HepG2 (cell line): Measurements from ENCODE around the gene DDIAS. TPM values are rescaled to one million over a fixed set of nuclear protein-coding genes. Genes with fewer than 3 reads are reported as not detected.

ENCODE experiments used
- ATAC-seq: fragments of 200-7000 bp; cut with Tn5 transposase; 3 replicates; pipeline ENCODE4 v1.9.1; 2020; ENCODE audit warnings: mild to moderate bottlenecking, moderate library complexity
- BruUV-seq: library from RNA; stranded (reverse); fragments of 400-500 nt; replicated peaks from 2 replicates; lab custom pipeline; 2021; lab: Mats Ljungman, UMichigan
- CTCF ChIA-PET: fragments of 300-600 bp; formaldehyde crosslinking; extraction: SDS; loops from one replicate; lab custom pipeline; 2021; ENCODE audit warnings: low total read pairs, inconsistent platforms, low intra/inter-chr PET ratio; lab: Yijun Ruan, JAX
- POLR2A ChIA-PET: fragments of 350-600 bp; sonication (Branson Sonifier 250); formaldehyde crosslinking; loops from one replicate; lab custom pipeline; 2020; ENCODE audit warnings: antibody characterized with exemption, inconsistent platforms; lab: Yijun Ruan, JAX
- DNase-seq: peaks from one replicate; pipeline ENCODE4 v3.0.0-alpha.2; 2015; ENCODE audit warnings: low spot score
- FAIRE-seq: peaks from 3 replicates; lab custom pipeline; 2011; peaks lifted over from hg19 to GRCh38; lab: Jason Lieb, UNC
- H2AFZ ChIP-seq: one replicate; pipeline ENCODE4 v1.6.1; 2011; ENCODE audit warnings: low read length, inconsistent platforms
- H3K27ac ChIP-seq: fragments of 300-600 bp; 3 replicates; pipeline ENCODE4 v1.8.0; 2011; ENCODE audit warnings: mixed run types, mild to moderate bottlenecking, mixed read lengths, low read length, inconsistent platforms; ENCODE audit not compliant: insufficient read depth; ENCODE audit errors: extremely low read length
- H3K27me3 ChIP-seq, 2 experiments: fragments of 200-600 bp in 1 of 2; 2 replicates in 1 of 2; 3 replicates in 1 of 2; pipeline versions ENCODE4 v1.6.0 to v1.8.0; 2011; ENCODE audit warnings: low read length in 2 of 2, mild to moderate bottlenecking in 2 of 2, moderate library complexity in 2 of 2, inconsistent platforms in 1 of 2; ENCODE audit not compliant: insufficient read depth in 2 of 2, control insufficient read depth in 1 of 2
- H3K36me3 ChIP-seq, 2 experiments: fragments of 200-600 bp in 1 of 2; replicated peaks in 1 of 2; 2 replicates in 1 of 2; 3 replicates in 1 of 2; pipeline versions ENCODE4 v1.5.1 to v1.8.0; 2011; ENCODE audit warnings: low read length in 2 of 2, inconsistent platforms in 1 of 2; ENCODE audit not compliant: insufficient read depth in 2 of 2, control insufficient read depth in 1 of 2
- H3K4me1 ChIP-seq: 2 replicates; pipeline ENCODE4 v1.5.1; 2012; ENCODE audit warnings: low read length, inconsistent platforms; ENCODE audit not compliant: insufficient read depth
- H3K4me2 ChIP-seq: 2 replicates; pipeline ENCODE4 v1.6.0; 2011; ENCODE audit warnings: low read depth, low read length, inconsistent platforms
- H3K4me3 ChIP-seq, 3 experiments: fragments of 200-600 bp in 1 of 3; sonication (generic), shearing (Covaris generic) in 1 of 3; replicated peaks in 1 of 3; 2 replicates each; pipeline ENCODE4 v1.5.1; 2011 to 2016; ENCODE audit warnings: low read length in 3 of 3, inconsistent platforms in 2 of 3, low read depth in 2 of 3, mild to moderate bottlenecking in 2 of 3, control low read depth in 1 of 3, mixed read lengths in 1 of 3; ENCODE audit not compliant: insufficient read depth in 1 of 3
- H3K79me2 ChIP-seq: one replicate; pipeline ENCODE4 v1.6.1; 2011; ENCODE audit warnings: low read length, inconsistent platforms; ENCODE audit not compliant: insufficient read depth
- H3K9ac ChIP-seq: 2 replicates; pipeline ENCODE4 v1.6.0; 2011; ENCODE audit warnings: mild to moderate bottlenecking, low read depth, low read length, inconsistent platforms; ENCODE audit not compliant: insufficient read depth
- H3K9me3 ChIP-seq: 2 replicates; pipeline ENCODE4 v1.5.1; 2012; ENCODE audit warnings: mild to moderate bottlenecking, low read length
- H4K20me1 ChIP-seq: 2 replicates; pipeline ENCODE4 v1.6.0; 2011; ENCODE audit warnings: inconsistent platforms, mild to moderate bottlenecking, low read length, moderate library complexity; ENCODE audit not compliant: insufficient read depth
- CBFB ChIP-seq: sonication (generic); formaldehyde crosslinking; IDR thresholded peaks from 2 replicates; pipeline ENCODE4 v1.4.0; 2020; ENCODE audit warnings: missing genetic modification reagents
- FOXO1 ChIP-seq: sonication (generic); formaldehyde crosslinking; IDR thresholded peaks from 2 replicates; pipeline ENCODE4 v1.4.0; 2020; ENCODE audit warnings: missing genetic modification reagents
- MEF2D ChIP-seq: sonication (generic); formaldehyde crosslinking; IDR thresholded peaks from 2 replicates; pipeline ENCODE4 v1.5.1; 2020; ENCODE audit warnings: mild to moderate bottlenecking, missing genetic modification reagents
- NR2F6 ChIP-seq, 2 experiments: IDR thresholded peaks; 2 replicates each; pipeline ENCODE4 v1.6.1; 2016; ENCODE audit warnings: antibody characterized with exemption in 1 of 2, mild to moderate bottlenecking in 1 of 2
- PLSCR1 ChIP-seq: sonication (generic); formaldehyde crosslinking; IDR thresholded peaks from 2 replicates; pipeline ENCODE4 v1.5.0; 2020; ENCODE audit warnings: missing genetic modification reagents, mild to moderate bottlenecking, borderline replicate concordance
- SNRNP70 ChIP-seq: fragments of 200-400 bp; formaldehyde crosslinking; IDR thresholded peaks from 2 replicates; pipeline ENCODE4 v1.6.1; 2017; ENCODE audit warnings: mild to moderate bottlenecking, low read depth, low read length, moderate library complexity
- TRIM22 ChIP-seq: fragments of 450-650 bp; IDR thresholded peaks from 2 replicates; pipeline ENCODE4 v1.6.1; 2017
- ZBTB10 ChIP-seq: sonication (generic); formaldehyde crosslinking; IDR thresholded peaks from 2 replicates; pipeline ENCODE4 v1.4.0; 2020; ENCODE audit warnings: missing genetic modification reagents, borderline replicate concordance
- ZFX ChIP-seq: sonication (generic); formaldehyde crosslinking; IDR thresholded peaks from 2 replicates; pipeline ENCODE4 v1.4.0; 2020; ENCODE audit warnings: mild to moderate bottlenecking, low read depth, missing genetic modification reagents, moderate library complexity
- ZNF382 ChIP-seq: sonication (generic); formaldehyde crosslinking; IDR thresholded peaks from 2 replicates; pipeline ENCODE4 v1.5.0; 2020; ENCODE audit warnings: missing genetic modification reagents, mild to moderate bottlenecking, borderline replicate concordance
- ZNF44 ChIP-seq: sonication (generic); formaldehyde crosslinking; IDR thresholded peaks from 2 replicates; pipeline ENCODE4 v1.5.1; 2020; ENCODE audit warnings: mild to moderate bottlenecking, missing genetic modification reagents
- ZNF576 ChIP-seq: sonication (generic); formaldehyde crosslinking; IDR thresholded peaks from 2 replicates; pipeline ENCODE4 v1.4.0; 2020; ENCODE audit warnings: mild to moderate bottlenecking, missing genetic modification reagents
- ZNF639 ChIP-seq: conservative IDR thresholded peaks from 2 replicates; pipeline ENCODE4 v1.6.1; 2018; ENCODE audit warnings: missing genetic modification reagents
- ZNF644 ChIP-seq: IDR thresholded peaks from 2 replicates; pipeline ENCODE4 v1.6.1; 2016; ENCODE audit warnings: low read depth
- ZNF776 ChIP-seq: sonication (generic); formaldehyde crosslinking; IDR thresholded peaks from 2 replicates; pipeline ENCODE4 v1.4.0; 2020; ENCODE audit warnings: mild to moderate bottlenecking, missing genetic modification reagents
- ZNF841 ChIP-seq: sonication (generic); formaldehyde crosslinking; IDR thresholded peaks from 2 replicates; pipeline ENCODE4 v1.8.1; 2023; ENCODE audit warnings: missing genetic modification reagents, borderline replicate concordance
- ZSCAN25 ChIP-seq: sonication (generic); formaldehyde crosslinking; IDR thresholded peaks from 2 replicates; pipeline ENCODE4 v1.8.0; 2022; ENCODE audit warnings: mild to moderate bottlenecking, missing genetic modification reagents
- WGBS: methylation state at CpG from one replicate; pipeline ENCODE4 v1.1.6; 2017; ENCODE audit warnings: low lambda C conversion rate; 5-methylcytosine and 5-hydroxymethylcytosine counted together
- in situ Hi-C: cut with HindIII; loops from 2 replicates; pipeline ENCODE4 v1.10.0; 2017; ENCODE audit warnings: low pct_unique_long_range_greater_than_20kb; ENCODE audit not compliant: extremely low pct_ligation_motif_present
- intact Hi-C: fragments of 100-400 bp; cut with micrococcal nuclease; formaldehyde crosslinking; loops from one replicate; pipeline ENCODE4 v1.10.0; 2022; ENCODE audit not compliant: unreplicated experiment
- polyA plus RNA-seq, 8 experiments: library from polyadenylated mRNA; depleted of rRNA in 3 of 8; stranded (reverse) in 7 of 8; unstranded in 1 of 8; fragments of >200 nt; fragmentation: Illumina TruSeq in 4 of 8; extraction: Trizol in 4 of 8; gene quantifications; 2 replicates each; pipeline versions ENCODE4 v1.2.1 to v1.2.3, GENCODE V29; 2011 to 2016; ENCODE audit warnings: low read depth in 4 of 8, missing spikeins in 1 of 8, mixed read lengths in 1 of 8; ENCODE audit not compliant: insufficient read depth in 1 of 8
- total RNA-seq, 5 experiments: library from RNA; depleted of rRNA; stranded (reverse); fragments of >200 nt; fragmentation: Illumina TruSeq; extraction: Trizol; gene quantifications; 2 replicates each; pipeline ENCODE4 v1.2.3, GENCODE V29; 2016; ENCODE audit warnings: low read depth in 1 of 5

Gene DDIAS
- total and polyA plus RNA-seq, 2 of the 13 experiments (the other 11 are each of a cell fraction or from before 2014, with no cell fraction given), result 3.5 to 13.0 TPM

GRCh38 chr11:82859750-82860149 is 41.8 kb upstream of the DDIAS start:
- H2AFZ ChIP-seq, result no peak overlapping the region
- H3K4me2 ChIP-seq, result no peak overlapping the region
- H3K36me3 ChIP-seq, result no peaks in the 10 kb centered on the region
- H3K79me2 ChIP-seq, result no peaks in the 10 kb centered on the region
- intact Hi-C loops (no loop called here), in situ Hi-C loops (loop anchor here (5.0 to 25.0 kb wide), 3 partner anchors 85 to 953 kb away; partner anchors contain the start of gene FAM181B)
- ChIA-PET POLR2A (no interaction called here), CTCF (no interaction called here)
- no peak overlapping the region for H3K4me3 ChIP-seq
- H3K4me1 ChIP-seq, result 0 out of 2 replicates have a peak, but pooled peaks cover 7% of the 10 kb centered on the region
- ATAC-seq, result no peak
- H3K27ac ChIP-seq, result no peak overlapping the region
- H3K9ac ChIP-seq, result no peak overlapping the region
- 98% methylated on average over 2 of the region's 2 CpGs for WGBS
- no peak for FAIRE-seq
- H3K27me3 ChIP-seq, result no peaks in the 10 kb centered on the region
- no peaks in the 10 kb centered on the region for H3K9me3 ChIP-seq
- no peak for DNase-seq
- BruUV-seq, result no TSS peak
- H4K20me1 ChIP-seq, result no peaks in the 10 kb centered on the region
- TF ChIP-seq ZFX (CRISPR knock-in tag), result no peak
- no peak for TF ChIP-seq MEF2D
- no peak for TF ChIP-seq ZNF576 (CRISPR knock-in tag)
- TF ChIP-seq SNRNP70, result no peak
- no peak for TF ChIP-seq ZNF382 (CRISPR knock-in tag)
- TF ChIP-seq CBFB (CRISPR knock-in tag), result no peak
- TF ChIP-seq TRIM22, result no peak
- no peak for TF ChIP-seq ZNF639 (CRISPR knock-in tag)
- no peak for TF ChIP-seq ZNF644 (CRISPR knock-in tag)
- TF ChIP-seq ZBTB10, result no peak
- TF ChIP-seq FOXO1 (CRISPR knock-in tag), result no peak
- no peak for TF ChIP-seq NR2F6 (IDR thresholded peaks at IDR 0.05)
- no peak for TF ChIP-seq NR2F6 (CRISPR knock-in tag; IDR thresholded peaks at IDR 0.05)
- TF ChIP-seq ZNF841, result no peak
- TF ChIP-seq ZNF44 (CRISPR knock-in tag), result no peak
- TF ChIP-seq PLSCR1 (CRISPR knock-in tag), result no peak
- no peak for TF ChIP-seq ZSCAN25
- no peak for TF ChIP-seq ZNF776 (CRISPR knock-in tag)
